Natural killer cell treated with Interleukin-12 subunit alpha and Interleukin-12 subunit beta and Interleukin-15 and Interleukin-18, amount 100 ng/mL, for 72 hours (primary cell): Measurements from ENCODE around the gene LRMDA. TPM values are rescaled to one million over a fixed set of nuclear protein-coding genes. Genes with fewer than 3 reads are reported as not detected.

Experiments used
- ATAC-seq, 2 donors: fragments of 150-1000 bp; cut with Tn5 transposase in 1 of 2; sonication (Bioruptor Pico), chemical (Tn5 transposase) in 1 of 2; 2 replicates each; pipeline ENCODE4 v1.10.0; 2021
- DNase-seq: peaks from one replicate; pipeline ENCODE4 v3.0.0; 2022; ENCODE audit warnings: low spot score
- H3K27ac Mint-ChIP-seq, 2 donors: 1 replicate in 1 of 2; 2 replicates in 1 of 2; pipeline ENCODE4 v1.8.0; 2022; ENCODE audit warnings: mixed read lengths in 2 of 2, mild to moderate bottlenecking in 1 of 2, moderate library complexity in 1 of 2
- H3K27me3 Mint-ChIP-seq, 2 donors: 1 replicate in 1 of 2; 2 replicates in 1 of 2; pipeline ENCODE4 v1.8.0; 2022; ENCODE audit warnings: mixed read lengths in 2 of 2
- H3K36me3 Mint-ChIP-seq: one replicate; pipeline ENCODE4 v1.8.0; 2022; ENCODE audit warnings: mixed read lengths
- H3K4me1 Mint-ChIP-seq, 2 donors: 1 replicate in 1 of 2; 2 replicates in 1 of 2; pipeline ENCODE4 v1.8.0; 2022; ENCODE audit warnings: low read depth in 2 of 2, mixed read lengths in 2 of 2, mild to moderate bottlenecking in 1 of 2
- H3K4me3 Mint-ChIP-seq: one replicate; pipeline ENCODE4 v1.8.0; 2022; ENCODE audit warnings: mixed read lengths
- H3K9me3 Mint-ChIP-seq: 2 replicates; pipeline ENCODE4 v1.8.0; 2022; ENCODE audit warnings: mixed read lengths
- total RNA-seq, 2 donors: library from RNA; stranded (reverse); gene quantifications; one replicate each; pipeline ENCODE4 v1.2.3, GENCODE V29; 2022

Gene LRMDA
- total RNA-seq, 2 donors from 2014 or later: 0.92 to 1.8 TPM

GRCh38 chr10:75495434-75496190, 64.2 kb downstream of the LRMDA start:
- Mint-ChIP-seq H3K27me3 (peaks cover 4 to 17% of the 10 kb centered on the region in 2 donors), H3K27ac (no peak overlapping the region), H3K9me3 (no peaks in the 10 kb centered on the region), H3K4me1 (no peaks in the 10 kb centered on the region), H3K36me3 (no peaks in the 10 kb centered on the region), H3K4me3 (no peak overlapping the region)
- ATAC-seq (no peak), DNase-seq (no peak)

DNA sequence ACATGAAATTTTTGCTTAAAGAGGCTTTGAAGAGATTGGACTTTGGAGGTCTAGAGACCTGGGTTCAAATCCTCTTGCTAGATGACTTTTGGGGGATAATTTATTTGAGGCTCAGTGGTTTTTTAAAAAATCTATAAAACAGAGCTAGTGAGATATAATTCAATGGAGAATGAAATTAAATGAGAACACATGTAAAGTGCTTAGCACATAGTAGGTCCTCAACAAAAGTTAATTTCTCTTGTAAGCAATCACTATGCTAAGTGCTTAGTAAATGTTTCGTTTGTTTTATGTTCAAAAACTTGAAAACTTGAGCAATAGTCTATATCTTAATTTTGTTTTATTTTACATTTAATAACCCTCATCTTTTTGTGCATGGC, 64.8 kb downstream of the LRMDA start:
- Mint-ChIP-seq H3K9me3 (no peaks in the 10 kb centered on the region), H3K27me3 (peaks cover 4 to 17% of the 10 kb centered on the region in 2 donors), H3K4me1 (no peaks in the 10 kb centered on the region), H3K4me3 (no peak overlapping the region), H3K36me3 (no peaks in the 10 kb centered on the region), H3K27ac (no peak overlapping the region)
- ATAC-seq (no peak), DNase-seq (no peak)

GRCh38 chr10:75497997-75498883, 66.8 kb downstream of the LRMDA start:
- DNase-seq: no peak
- Mint-ChIP-seq H3K36me3 (no peaks in the 10 kb centered on the region), H3K27ac (no peak overlapping the region), H3K9me3 (no peaks in the 10 kb centered on the region), H3K4me1 (no peaks in the 10 kb centered on the region), H3K27me3 (peaks cover 4 to 22% of the 10 kb centered on the region in 2 donors), H3K4me3 (no peak overlapping the region)
- ATAC-seq: no peak

- peaks cover 4 to 26% of the 10 kb centered on the region in 2 donors for H3K27me3 Mint-ChIP-seq
- no peaks in the 10 kb centered on the region for H3K36me3 Mint-ChIP-seq
- no peak overlapping the region for H3K27ac Mint-ChIP-seq
- H3K9me3 Mint-ChIP-seq: no peaks in the 10 kb centered on the region
- no peak overlapping the region for H3K4me3 Mint-ChIP-seq
- H3K4me1 Mint-ChIP-seq: no peaks in the 10 kb centered on the region
- no peak for ATAC-seq
- no peak for DNase-seq
Observed at GRCh38 chr10:75498884-75499350, 67.5 kb downstream of the LRMDA start.

- Mint-ChIP-seq H3K27ac (no peak overlapping the region), H3K36me3 (no peaks in the 10 kb centered on the region), H3K9me3 (no peaks in the 10 kb centered on the region), H3K4me1 (no peaks in the 10 kb centered on the region), H3K27me3 (peaks cover 7 to 30% of the 10 kb centered on the region in 2 donors), H3K4me3 (no peak overlapping the region)
- ATAC-seq (peak in 1 of 2 donors; percentile 60), DNase-seq (no peak)
Observed at GRCh38 chr10:75499556-75500160, 68.2 kb downstream of the LRMDA start.

DNA sequence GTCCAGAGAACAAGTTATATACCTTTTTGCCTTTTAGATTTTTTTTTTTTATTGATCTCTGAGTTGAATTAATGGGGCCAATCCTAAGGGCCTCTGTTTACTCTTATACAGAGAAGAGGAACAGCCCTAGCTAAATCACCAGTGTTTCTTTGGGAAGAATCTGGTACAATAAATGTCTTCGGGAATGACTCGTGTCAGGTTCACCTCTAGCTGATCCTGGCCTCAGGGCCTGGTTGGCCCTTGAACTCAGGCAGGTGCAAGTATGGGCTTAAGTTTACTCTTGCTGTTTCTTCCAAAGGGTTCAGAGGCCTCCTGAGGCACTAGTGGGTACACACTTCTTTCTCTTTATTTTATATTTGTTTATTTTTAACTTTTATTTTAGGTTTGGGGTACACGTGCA, 71.0 kb downstream of the LRMDA start:
- Mint-ChIP-seq H3K36me3 (no peaks in the 10 kb centered on the region), H3K27ac (no peak overlapping the region), H3K4me1 (no peaks in the 10 kb centered on the region), H3K9me3 (no peaks in the 10 kb centered on the region), H3K4me3 (no peak overlapping the region), H3K27me3 (peaks cover 10 to 42% of the 10 kb centered on the region in 2 donors)
- ATAC-seq (no peak), DNase-seq (no peak)

DNA sequence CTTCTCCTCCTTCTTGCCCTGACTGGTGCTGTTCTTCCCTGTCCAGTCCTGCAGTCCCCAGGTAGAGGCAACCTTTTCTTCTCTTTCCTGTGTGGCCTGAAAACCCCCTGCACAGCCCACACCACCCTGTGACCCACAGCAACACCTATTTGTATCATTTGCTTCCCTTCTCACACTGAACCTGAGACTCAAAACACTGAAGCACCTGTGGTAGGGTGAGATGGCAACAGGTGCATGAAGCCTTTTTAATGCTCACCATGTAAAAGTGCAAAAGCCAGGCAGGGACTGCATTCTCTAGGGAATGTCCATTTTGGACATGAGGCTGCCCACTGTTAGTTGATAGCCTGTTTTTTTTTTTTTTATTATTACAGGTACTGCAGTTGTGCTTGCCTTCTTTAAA, 71.4 kb downstream of the LRMDA start:
- no peak for ATAC-seq
- no peak for DNase-seq
- Mint-ChIP-seq H3K36me3 (no peaks in the 10 kb centered on the region), H3K9me3 (no peaks in the 10 kb centered on the region), H3K27me3 (peaks cover 10 to 39% of the 10 kb centered on the region in 2 donors), H3K27ac (no peak overlapping the region), H3K4me3 (no peak overlapping the region), H3K4me1 (no peaks in the 10 kb centered on the region)

- Mint-ChIP-seq H3K4me3 (no peak overlapping the region), H3K9me3 (no peaks in the 10 kb centered on the region), H3K27ac (no peak overlapping the region), H3K4me1 (peaks cover 0 to 6% of the 10 kb centered on the region in 2 donors), H3K36me3 (no peaks in the 10 kb centered on the region), H3K27me3 (peaks cover 9 to 32% of the 10 kb centered on the region in 2 donors)
- ATAC-seq: no peak
- no peak for DNase-seq
Observed at GRCh38 chr10:75505293-75505692, 73.9 kb downstream of the LRMDA start.

DNA sequence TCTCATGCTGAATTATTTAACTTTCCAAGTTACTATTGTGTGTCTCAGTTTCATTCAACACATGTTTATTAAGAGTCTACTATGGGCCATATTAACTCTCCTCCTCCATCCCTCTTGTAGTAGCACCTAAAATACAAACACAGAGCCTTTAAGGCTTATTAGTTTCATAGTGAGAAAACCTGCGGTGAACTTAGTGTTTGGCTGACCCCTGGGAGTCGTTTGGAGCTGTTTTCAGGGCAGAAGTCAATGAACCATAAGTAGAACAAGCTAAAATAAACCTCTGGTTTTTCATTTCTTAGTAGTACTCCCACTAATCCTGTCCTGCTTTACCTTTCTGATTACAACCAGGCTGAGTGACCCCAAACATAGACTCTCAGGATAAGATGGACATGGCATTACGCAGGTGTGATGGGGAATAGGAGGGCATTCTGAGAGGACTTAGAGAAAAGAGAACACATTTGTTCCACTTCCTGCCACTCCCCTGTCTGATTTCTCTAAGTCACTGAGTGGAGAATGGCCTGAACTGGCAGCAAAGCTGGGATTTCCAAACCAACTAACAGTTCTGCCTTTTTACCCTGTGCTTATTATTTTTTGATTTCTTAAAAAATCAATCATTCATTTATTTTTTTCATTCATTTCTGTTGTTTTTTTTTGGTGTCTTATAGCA, 74.5 kb downstream of the LRMDA start:
- Mint-ChIP-seq H3K36me3 (no peaks in the 10 kb centered on the region), H3K4me1 (peaks cover 0 to 6% of the 10 kb centered on the region in 2 donors), H3K4me3 (no peak overlapping the region), H3K27ac (no peak overlapping the region), H3K27me3 (peaks cover 12 to 36% of the 10 kb centered on the region in 2 donors), H3K9me3 (no peaks in the 10 kb centered on the region)
- DNase-seq: no peak
- no peak for ATAC-seq

DNA sequence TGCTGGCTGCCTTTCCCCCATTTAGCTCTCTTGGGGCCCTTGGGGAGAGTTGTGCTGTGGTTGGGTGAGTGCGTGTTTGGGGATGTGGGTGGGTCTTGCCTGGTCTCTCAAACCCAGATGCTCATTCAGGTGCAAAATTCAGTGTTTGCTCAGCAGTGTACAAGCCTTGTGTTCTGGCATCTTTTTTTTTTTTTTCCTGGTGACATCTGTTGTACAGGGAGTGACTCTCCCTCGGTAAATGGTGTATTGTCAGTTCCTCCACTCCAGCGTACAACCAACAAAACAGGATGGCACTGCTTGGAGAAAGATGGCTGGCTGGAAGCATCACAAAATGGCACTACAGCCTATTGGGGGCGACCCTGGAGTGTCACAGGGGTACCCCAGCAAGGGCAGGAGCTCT, 75.5 kb downstream of the LRMDA start:
- no peaks in the 10 kb centered on the region for H3K36me3 Mint-ChIP-seq
- H3K4me3 Mint-ChIP-seq: no peak overlapping the region
- ATAC-seq: no peak
- no peaks in the 10 kb centered on the region for H3K9me3 Mint-ChIP-seq
- H3K27ac Mint-ChIP-seq: no peak overlapping the region
- H3K27me3 Mint-ChIP-seq: peaks cover 12 to 36% of the 10 kb centered on the region in 2 donors
- H3K4me1 Mint-ChIP-seq: peaks cover 0 to 6% of the 10 kb centered on the region in 2 donors
- no peak for DNase-seq

- Mint-ChIP-seq H3K4me3 (no peak overlapping the region), H3K27me3 (peaks cover 16 to 41% of the 10 kb centered on the region in 2 donors), H3K4me1 (peaks cover 0 to 6% of the 10 kb centered on the region in 2 donors), H3K27ac (no peak overlapping the region), H3K36me3 (no peaks in the 10 kb centered on the region), H3K9me3 (no peaks in the 10 kb centered on the region)
- DNase-seq: no peak
- no peak for ATAC-seq
Observed at GRCh38 chr10:75507469-75507868, 76.0 kb downstream of the LRMDA start.

- Mint-ChIP-seq H3K9me3 (no peaks in the 10 kb centered on the region), H3K36me3 (no peaks in the 10 kb centered on the region), H3K27ac (no peak overlapping the region), H3K27me3 (peaks cover 17 to 41% of the 10 kb centered on the region in 2 donors), H3K4me3 (no peak overlapping the region), H3K4me1 (peaks cover 0 to 6% of the 10 kb centered on the region in 2 donors)
- ATAC-seq (no peak), DNase-seq (no peak)
Observed at GRCh38 chr10:75508239-75508813, 76.9 kb downstream of the LRMDA start.

DNA sequence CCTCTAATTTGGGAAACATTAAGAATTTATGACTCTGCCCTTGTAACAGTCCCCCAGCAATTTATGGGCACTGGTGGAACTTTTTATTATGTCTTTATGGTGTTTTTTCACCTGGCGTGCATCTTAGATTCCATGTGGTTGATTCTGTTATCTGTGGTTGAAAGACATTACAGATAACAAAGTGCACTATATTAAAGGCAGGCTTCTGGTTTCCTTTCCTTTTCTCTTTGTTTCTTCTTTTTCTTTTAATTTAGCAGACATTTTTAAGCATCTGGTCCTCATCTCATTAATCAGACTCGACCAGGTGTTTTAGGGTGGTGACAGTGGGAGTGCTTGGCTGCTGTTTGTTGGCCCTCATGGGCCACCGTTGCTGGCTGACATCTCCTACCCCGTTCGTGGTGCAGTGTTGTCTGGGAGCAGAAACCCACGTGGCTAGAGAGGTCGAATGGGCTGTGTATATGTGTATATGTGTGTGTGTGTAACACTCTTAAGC, 77.4 kb downstream of the LRMDA start:
- H3K9me3 Mint-ChIP-seq: no peaks in the 10 kb centered on the region
- H3K4me3 Mint-ChIP-seq: no peak overlapping the region
- H3K36me3 Mint-ChIP-seq: no peaks in the 10 kb centered on the region
- ATAC-seq (no peak), DNase-seq (no peak)
- peaks cover 17 to 42% of the 10 kb centered on the region in 2 donors for H3K27me3 Mint-ChIP-seq
- H3K27ac Mint-ChIP-seq: no peak overlapping the region
- H3K4me1 Mint-ChIP-seq: peaks cover 0 to 6% of the 10 kb centered on the region in 2 donors
